ENCODE results near the gene SLC44A1.

SLC44A1 gene

DNA sequence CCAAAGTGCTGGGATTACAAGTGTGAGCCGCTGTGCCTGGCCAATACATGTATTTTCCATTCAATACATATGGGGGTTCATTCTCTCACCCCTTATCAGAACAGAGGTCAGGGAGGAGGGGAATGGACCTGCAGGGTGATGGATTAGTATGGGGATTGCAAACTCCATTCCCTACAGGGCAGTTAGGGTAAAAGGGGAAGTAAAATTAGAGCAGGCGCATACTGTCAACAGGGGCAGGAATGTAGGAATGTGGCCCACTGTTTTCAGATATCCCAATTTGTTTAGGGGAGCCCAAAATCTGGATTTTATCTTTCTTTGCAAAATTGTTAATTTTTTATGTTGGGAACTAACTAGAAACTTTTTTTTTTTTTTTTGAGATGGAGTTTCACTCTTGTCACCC lies 46.4 kb upstream of the SLC44A1 start:
- TF ChIP-seq BACH2 (CRISPR knock-in tag; IDR thresholded peaks at IDR 0.05; ENCODE audit: borderline replicate concordance): no peak
- TF ChIP-seq, protein P1, sequence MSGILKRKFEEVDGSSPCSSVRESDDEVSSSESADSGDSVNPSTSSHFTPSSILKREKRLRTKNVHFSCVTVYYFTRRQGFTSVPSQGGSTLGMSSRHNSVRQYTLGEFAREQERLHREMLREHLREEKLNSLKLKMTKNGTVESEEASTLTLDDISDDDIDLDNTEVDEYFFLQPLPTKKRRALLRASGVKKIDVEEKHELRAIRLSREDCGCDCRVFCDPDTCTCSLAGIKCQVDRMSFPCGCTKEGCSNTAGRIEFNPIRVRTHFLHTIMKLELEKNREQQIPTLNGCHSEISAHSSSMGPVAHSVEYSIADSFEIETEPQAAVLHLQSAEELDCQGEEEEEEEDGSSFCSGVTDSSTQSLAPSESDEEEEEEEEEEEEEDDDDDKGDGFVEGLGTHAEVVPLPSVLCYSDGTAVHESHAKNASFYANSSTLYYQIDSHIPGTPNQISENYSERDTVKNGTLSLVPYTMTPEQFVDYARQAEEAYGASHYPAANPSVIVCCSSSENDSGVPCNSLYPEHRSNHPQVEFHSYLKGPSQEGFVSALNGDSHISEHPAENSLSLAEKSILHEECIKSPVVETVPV (CRISPR knock-in tag; IDR thresholded peaks at IDR 0.05): no peak
- TF ChIP-seq ZFP3 (CRISPR knock-in tag; IDR thresholded peaks at IDR 0.05): no peak
- TF ChIP-seq GLIS3 (CRISPR knock-in tag; IDR thresholded peaks at IDR 0.05): no peak
- TF ChIP-seq, protein P2, sequence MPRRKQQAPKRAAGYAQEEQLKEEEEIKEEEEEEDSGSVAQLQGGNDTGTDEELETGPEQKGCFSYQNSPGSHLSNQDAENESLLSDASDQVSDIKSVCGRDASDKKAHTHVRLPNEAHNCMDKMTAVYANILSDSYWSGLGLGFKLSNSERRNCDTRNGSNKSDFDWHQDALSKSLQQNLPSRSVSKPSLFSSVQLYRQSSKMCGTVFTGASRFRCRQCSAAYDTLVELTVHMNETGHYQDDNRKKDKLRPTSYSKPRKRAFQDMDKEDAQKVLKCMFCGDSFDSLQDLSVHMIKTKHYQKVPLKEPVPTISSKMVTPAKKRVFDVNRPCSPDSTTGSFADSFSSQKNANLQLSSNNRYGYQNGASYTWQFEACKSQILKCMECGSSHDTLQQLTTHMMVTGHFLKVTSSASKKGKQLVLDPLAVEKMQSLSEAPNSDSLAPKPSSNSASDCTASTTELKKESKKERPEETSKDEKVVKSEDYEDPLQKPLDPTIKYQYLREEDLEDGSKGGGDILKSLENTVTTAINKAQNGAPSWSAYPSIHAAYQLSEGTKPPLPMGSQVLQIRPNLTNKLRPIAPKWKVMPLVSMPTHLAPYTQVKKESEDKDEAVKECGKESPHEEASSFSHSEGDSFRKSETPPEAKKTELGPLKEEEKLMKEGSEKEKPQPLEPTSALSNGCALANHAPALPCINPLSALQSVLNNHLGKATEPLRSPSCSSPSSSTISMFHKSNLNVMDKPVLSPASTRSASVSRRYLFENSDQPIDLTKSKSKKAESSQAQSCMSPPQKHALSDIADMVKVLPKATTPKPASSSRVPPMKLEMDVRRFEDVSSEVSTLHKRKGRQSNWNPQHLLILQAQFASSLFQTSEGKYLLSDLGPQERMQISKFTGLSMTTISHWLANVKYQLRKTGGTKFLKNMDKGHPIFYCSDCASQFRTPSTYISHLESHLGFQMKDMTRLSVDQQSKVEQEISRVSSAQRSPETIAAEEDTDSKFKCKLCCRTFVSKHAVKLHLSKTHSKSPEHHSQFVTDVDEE (CRISPR knock-in tag; IDR thresholded peaks at IDR 0.05): no peak
- TF ChIP-seq ARNTL (CRISPR knock-in tag; IDR thresholded peaks at IDR 0.05; ENCODE audit: borderline replicate concordance, low read depth): no peak
- TF ChIP-seq RARB (CRISPR knock-in tag; IDR thresholded peaks at IDR 0.05): no peak
- TF ChIP-seq ESRRG (CRISPR knock-in tag; IDR thresholded peaks at IDR 0.05): no peak
- no peak for TF ChIP-seq PPARA (CRISPR knock-in tag; IDR thresholded peaks at IDR 0.05; ENCODE audit: borderline replicate concordance)
- no peak for TF ChIP-seq TCF4 (CRISPR knock-in tag; IDR thresholded peaks at IDR 0.05; ENCODE audit: borderline replicate concordance)
- no peak for TF ChIP-seq ISL1 (CRISPR knock-in tag; IDR thresholded peaks at IDR 0.05)
- TF ChIP-seq, protein P3, sequence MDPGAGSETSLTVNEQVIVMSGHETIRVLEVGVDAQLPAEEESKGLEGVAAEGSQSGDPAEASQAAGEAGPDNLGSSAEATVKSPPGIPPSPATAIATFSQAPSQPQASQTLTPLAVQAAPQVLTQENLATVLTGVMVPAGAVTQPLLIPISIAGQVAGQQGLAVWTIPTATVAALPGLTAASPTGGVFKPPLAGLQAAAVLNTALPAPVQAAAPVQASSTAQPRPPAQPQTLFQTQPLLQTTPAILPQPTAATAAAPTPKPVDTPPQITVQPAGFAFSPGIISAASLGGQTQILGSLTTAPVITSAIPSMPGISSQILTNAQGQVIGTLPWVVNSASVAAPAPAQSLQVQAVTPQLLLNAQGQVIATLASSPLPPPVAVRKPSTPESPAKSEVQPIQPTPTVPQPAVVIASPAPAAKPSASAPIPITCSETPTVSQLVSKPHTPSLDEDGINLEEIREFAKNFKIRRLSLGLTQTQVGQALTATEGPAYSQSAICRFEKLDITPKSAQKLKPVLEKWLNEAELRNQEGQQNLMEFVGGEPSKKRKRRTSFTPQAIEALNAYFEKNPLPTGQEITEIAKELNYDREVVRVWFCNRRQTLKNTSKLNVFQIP (CRISPR knock-in tag; IDR thresholded peaks at IDR 0.05; ENCODE audit: borderline replicate concordance, low read depth): no peak
- no peak for TF ChIP-seq ZFP30 (CRISPR knock-in tag; IDR thresholded peaks at IDR 0.05)
- no peak for TF ChIP-seq ZNF70 (CRISPR knock-in tag; IDR thresholded peaks at IDR 0.05)
- TF ChIP-seq ZC3H10 (CRISPR knock-in tag; IDR thresholded peaks at IDR 0.05): no peak
- TF ChIP-seq CSDC2 (CRISPR knock-in tag; IDR thresholded peaks at IDR 0.05): no peak
- no peak for ATAC-seq

DNA sequence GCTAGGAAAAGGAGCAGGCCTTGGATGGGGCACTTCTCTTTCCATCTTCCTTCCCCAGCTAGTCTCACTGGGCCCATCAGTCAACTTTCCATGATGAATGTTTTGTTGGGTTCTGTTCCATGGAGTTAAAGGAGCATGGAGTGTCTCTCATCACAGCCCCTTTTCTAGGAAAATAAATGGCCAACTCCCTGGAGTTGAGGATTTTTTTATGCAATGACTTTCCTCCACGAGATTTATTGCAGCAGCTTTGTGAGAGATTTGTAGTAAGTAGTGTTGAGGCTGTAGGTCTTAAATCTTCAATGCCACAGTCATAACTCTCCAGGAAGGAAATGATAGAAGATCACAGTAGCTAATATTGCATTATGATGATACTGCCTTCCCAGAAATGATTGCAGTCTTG lies 45.6 kb upstream of the SLC44A1 start:
- ATAC-seq: no peak
- TF ChIP-seq ISL1 (CRISPR knock-in tag; IDR thresholded peaks at IDR 0.05) (0 out of 2 replicates have a peak, but pooled peaks have one; percentile 12), BACH2 (CRISPR knock-in tag; IDR thresholded peaks at IDR 0.05; ENCODE audit: borderline replicate concordance) (no peak)

DNA sequence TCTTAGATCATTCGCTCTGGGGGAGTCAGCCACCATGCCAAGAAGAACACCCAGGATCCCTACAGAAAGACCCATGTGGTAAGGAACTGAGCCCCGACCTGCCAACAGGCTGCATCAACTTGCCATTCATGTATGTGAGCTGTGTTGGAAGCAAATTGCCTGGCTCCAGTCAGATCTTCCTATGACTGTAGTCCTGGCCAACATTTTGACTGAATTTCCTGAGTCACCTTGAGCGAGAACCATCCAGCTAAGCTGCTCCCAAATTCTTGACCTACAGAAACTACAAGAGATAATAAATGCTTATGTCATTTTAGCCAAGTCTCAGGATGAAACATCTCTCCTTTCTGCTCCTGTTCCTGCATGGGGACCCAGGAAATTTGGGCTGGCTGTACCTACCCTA lies 40.0 kb upstream of the SLC44A1 start:
- TF ChIP-seq TOX (CRISPR knock-in tag; IDR thresholded peaks at IDR 0.05; ENCODE audit: borderline replicate concordance) (no peak), ESRRG (CRISPR knock-in tag; IDR thresholded peaks at IDR 0.05) (no peak)
- ATAC-seq: no peak

DNA sequence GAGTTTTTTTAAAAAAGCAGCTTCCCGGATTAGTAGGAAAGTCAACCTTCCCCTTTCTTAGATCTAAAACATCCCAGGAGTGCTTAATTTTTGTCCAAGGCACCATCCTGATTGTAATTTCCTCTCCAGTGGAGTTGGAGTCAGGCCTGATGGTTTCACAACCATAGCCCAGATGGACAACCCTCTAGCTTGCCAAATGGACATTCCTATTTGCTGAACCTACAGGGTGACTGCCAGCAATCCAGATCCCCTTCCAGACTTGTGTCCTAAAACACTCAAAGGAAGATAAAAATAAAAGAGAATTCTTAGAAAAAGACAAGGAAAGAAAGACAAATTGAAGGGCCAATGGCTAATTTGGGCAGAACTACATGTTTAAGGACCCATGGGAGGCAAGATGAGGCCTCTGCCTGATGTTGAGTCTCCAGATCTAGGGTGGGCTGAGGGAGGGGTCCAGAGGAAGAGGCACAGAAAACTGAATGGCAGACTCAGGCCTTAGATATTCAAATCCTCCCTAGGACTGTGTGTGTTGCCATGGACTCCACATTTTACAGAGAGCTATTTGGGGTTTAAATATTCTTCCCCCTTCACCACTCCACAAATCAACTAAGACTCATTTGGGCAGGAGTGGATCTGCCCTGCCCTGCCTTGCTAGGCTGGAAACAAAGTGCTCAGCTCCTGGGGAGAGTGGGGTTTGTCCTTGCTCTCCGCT lies 38.5 kb upstream of the SLC44A1 start:
- ATAC-seq: no peak
- TF ChIP-seq ZNF70 (CRISPR knock-in tag; IDR thresholded peaks at IDR 0.05): no peak
- no peak for TF ChIP-seq ZC3H10 (CRISPR knock-in tag; IDR thresholded peaks at IDR 0.05)
- TF ChIP-seq RARB (CRISPR knock-in tag; IDR thresholded peaks at IDR 0.05): no peak
- TF ChIP-seq OSR1 (CRISPR knock-in tag; IDR thresholded peaks at IDR 0.05): no peak
- TF ChIP-seq TCF4 (CRISPR knock-in tag; IDR thresholded peaks at IDR 0.05; ENCODE audit: borderline replicate concordance): no peak
- TF ChIP-seq PPARA (CRISPR knock-in tag; IDR thresholded peaks at IDR 0.05; ENCODE audit: borderline replicate concordance): no peak
- no peak for TF ChIP-seq ZFP30 (CRISPR knock-in tag; IDR thresholded peaks at IDR 0.05)

DNA sequence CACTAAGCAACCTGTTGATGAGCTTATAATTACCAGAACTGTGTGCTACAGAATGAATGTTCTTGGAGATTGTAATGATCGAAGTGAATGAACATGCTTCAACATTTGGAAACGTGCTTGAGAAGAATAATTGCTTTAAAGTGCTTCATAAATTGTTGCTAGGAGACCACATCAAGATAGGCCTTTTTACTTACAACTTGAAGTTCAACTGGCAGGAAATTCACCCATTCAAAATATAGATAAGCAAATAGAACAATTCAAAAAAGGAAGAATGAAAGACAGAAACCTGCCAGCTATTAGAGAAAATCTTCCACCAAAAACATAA lies 38.0 kb upstream of the SLC44A1 start:
- no peak for ATAC-seq
- TF ChIP-seq ARNTL (CRISPR knock-in tag; IDR thresholded peaks at IDR 0.05; ENCODE audit: borderline replicate concordance, low read depth): no peak
- no peak for TF ChIP-seq SNAI2 (CRISPR knock-in tag; IDR thresholded peaks at IDR 0.05)
- no peak for TF ChIP-seq OSR1 (CRISPR knock-in tag; IDR thresholded peaks at IDR 0.05)
- no peak for TF ChIP-seq ISL1 (CRISPR knock-in tag; IDR thresholded peaks at IDR 0.05)
- no peak for TF ChIP-seq TCF4 (CRISPR knock-in tag; IDR thresholded peaks at IDR 0.05; ENCODE audit: borderline replicate concordance)
- TF ChIP-seq GLIS3 (CRISPR knock-in tag; IDR thresholded peaks at IDR 0.05): no peak
- TF ChIP-seq ZC3H10 (CRISPR knock-in tag; IDR thresholded peaks at IDR 0.05): no peak
- no peak for TF ChIP-seq ESRRG (CRISPR knock-in tag; IDR thresholded peaks at IDR 0.05)
- TF ChIP-seq, protein P2 (CRISPR knock-in tag; IDR thresholded peaks at IDR 0.05): no peak
- TF ChIP-seq RARB (CRISPR knock-in tag; IDR thresholded peaks at IDR 0.05): no peak
- TF ChIP-seq, protein P3 (CRISPR knock-in tag; IDR thresholded peaks at IDR 0.05; ENCODE audit: borderline replicate concordance, low read depth): no peak
- no peak for TF ChIP-seq ZNF565 (CRISPR knock-in tag; conservative IDR thresholded peaks at IDR 0.05; ENCODE audit: low read depth)

All from SK-N-SH treated with all-trans-retinoic acid at 6 μM for 48 hours (cell line).